Measurements from ENCODE around the gene GALNT17.

GALNT17 gene

DNA sequence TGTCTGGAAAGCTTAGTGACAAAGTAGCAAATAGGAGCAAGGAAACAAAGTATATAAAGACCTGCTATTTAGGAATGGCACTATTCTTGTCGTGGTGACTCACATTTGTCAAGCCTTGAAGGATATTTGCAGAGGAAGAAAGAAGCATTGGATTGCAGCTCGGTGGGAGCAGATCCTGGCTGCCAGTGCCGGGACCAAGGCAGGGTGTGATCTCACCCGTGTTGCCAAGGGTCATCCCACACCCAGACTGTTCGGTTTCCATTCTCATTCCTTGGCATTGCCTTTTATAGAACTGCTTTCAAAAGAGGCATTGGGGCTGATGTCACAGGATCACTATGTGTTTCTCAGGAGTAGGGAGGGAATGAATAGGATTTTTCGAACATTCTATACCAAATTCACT, 176.2 kb downstream of the GALNT17 start:
- TF ChIP-seq POLR2AphosphoS5 (IDR thresholded peaks at IDR 0.05; ENCODE audit: low read depth, low read length), result no peak
- TF ChIP-seq, protein P1, sequence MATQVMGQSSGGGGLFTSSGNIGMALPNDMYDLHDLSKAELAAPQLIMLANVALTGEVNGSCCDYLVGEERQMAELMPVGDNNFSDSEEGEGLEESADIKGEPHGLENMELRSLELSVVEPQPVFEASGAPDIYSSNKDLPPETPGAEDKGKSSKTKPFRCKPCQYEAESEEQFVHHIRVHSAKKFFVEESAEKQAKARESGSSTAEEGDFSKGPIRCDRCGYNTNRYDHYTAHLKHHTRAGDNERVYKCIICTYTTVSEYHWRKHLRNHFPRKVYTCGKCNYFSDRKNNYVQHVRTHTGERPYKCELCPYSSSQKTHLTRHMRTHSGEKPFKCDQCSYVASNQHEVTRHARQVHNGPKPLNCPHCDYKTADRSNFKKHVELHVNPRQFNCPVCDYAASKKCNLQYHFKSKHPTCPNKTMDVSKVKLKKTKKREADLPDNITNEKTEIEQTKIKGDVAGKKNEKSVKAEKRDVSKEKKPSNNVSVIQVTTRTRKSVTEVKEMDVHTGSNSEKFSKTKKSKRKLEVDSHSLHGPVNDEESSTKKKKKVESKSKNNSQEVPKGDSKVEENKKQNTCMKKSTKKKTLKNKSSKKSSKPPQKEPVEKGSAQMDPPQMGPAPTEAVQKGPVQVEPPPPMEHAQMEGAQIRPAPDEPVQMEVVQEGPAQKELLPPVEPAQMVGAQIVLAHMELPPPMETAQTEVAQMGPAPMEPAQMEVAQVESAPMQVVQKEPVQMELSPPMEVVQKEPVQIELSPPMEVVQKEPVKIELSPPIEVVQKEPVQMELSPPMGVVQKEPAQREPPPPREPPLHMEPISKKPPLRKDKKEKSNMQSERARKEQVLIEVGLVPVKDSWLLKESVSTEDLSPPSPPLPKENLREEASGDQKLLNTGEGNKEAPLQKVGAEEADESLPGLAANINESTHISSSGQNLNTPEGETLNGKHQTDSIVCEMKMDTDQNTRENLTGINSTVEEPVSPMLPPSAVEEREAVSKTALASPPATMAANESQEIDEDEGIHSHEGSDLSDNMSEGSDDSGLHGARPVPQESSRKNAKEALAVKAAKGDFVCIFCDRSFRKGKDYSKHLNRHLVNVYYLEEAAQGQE (IDR thresholded peaks at IDR 0.05; ENCODE audit: insufficient read depth in 1 of 2, low read depth in 2 of 2, low read length in 2 of 2), result no peak
- TF ChIP-seq SIN3A (IDR thresholded peaks at IDR 0.05; ENCODE audit: borderline replicate concordance, insufficient read depth, low read length), result no peak

DNA sequence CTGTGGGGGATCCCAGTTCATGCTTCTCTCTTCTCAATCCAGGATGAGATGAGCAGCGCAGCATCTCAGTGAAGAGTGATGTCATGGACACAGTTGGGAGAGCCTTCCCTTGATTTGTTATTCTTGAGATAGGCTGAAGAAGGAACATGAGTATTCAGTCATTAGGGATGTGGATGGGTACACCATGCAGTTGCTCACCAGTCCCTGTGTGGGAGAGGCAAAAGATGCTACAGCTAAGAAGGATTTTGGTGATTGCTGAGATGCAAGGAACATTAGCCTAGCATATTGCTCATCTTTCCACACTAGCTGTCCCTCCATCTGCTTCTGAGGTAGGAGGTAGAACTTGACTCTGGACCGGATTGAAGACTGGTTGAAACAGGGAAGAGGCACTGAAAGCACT, 179.6 kb downstream of the GALNT17 start:
- TF ChIP-seq SIN3A (IDR thresholded peaks at IDR 0.05; ENCODE audit: borderline replicate concordance, insufficient read depth, low read length) (no peak), POLR2AphosphoS5 (IDR thresholded peaks at IDR 0.05; ENCODE audit: low read depth, low read length) (no peak), FOXP2 (optimal IDR thresholded peaks at IDR 0.05; ENCODE audit: borderline replicate concordance, extremely low read depth, extremely low read length, insufficient read depth) (no peak), TAF1 (IDR thresholded peaks at IDR 0.05; ENCODE audit: borderline replicate concordance, insufficient read depth, low read length) (no peak)
- TF ChIP-seq, protein P1 (IDR thresholded peaks at IDR 0.05; ENCODE audit: insufficient read depth in 1 of 2, low read depth in 2 of 2, low read length in 2 of 2), result no peak

DNA sequence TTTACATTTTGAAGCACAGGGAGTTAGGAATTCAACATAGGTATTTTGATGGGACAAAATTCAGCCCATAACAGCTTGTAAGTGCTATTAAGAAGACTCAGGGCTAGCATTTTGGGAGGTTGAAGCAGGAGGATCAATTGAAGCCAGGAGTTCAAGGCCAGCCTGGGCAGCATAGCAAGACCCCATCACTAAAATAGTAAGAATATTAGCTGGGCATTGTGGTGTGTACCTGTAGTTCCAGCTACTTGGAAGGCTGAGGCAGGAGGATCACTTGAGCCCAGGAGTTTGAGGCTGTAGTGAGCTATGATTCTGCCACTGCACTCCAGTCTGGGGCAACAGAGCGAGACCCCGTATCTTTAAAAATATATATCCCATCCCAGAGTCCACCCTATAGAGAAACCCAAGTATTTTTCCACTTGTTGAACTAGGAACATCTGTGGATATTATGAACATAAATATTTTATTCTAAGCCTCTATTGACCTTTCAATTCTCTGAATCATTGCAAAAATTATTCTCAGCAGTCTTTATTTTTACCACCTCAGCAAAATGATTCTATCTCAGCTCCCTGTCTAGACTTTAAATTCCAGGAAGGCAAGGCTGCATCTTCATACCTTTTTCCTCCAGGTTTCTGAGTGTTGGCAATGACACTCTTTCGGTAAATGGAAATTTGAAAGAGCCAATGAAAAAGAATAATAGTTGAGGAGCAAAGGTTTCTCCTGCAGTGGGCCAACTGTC, 181.0 kb downstream of the GALNT17 start:
- TF ChIP-seq POLR2AphosphoS5 (IDR thresholded peaks at IDR 0.05; ENCODE audit: low read depth, low read length), result no peak
- TF ChIP-seq, protein P1 (IDR thresholded peaks at IDR 0.05; ENCODE audit: insufficient read depth in 1 of 2, low read depth in 2 of 2, low read length in 2 of 2), result no peak
- no peak for TF ChIP-seq TAF1 (IDR thresholded peaks at IDR 0.05; ENCODE audit: borderline replicate concordance, insufficient read depth, low read length)
- TF ChIP-seq SIN3A (IDR thresholded peaks at IDR 0.05; ENCODE audit: borderline replicate concordance, insufficient read depth, low read length), result no peak
- no peak for TF ChIP-seq FOXP2 (optimal IDR thresholded peaks at IDR 0.05; ENCODE audit: borderline replicate concordance, extremely low read depth, extremely low read length, insufficient read depth)

DNA sequence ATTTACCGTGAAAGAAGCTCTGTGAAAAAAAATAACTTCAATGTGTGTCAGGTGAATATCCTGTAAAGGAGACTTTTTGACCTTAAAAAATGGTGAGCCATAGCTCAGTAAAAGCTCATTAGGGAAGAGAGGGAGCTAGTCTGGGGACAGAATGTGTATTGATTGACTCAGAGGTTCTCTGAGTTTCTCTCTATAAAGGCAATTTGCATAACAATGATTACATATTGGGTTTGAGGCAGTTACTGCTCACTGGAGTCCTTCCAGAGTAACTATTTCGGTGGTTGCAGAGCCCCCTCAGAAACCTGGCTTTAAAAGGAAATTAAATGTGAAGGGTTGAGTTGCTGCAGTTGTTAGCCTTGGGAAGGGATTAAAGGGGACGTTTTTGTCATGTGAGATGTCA, 181.6 kb downstream of the GALNT17 start:
- no peak for TF ChIP-seq FOXP2 (optimal IDR thresholded peaks at IDR 0.05; ENCODE audit: borderline replicate concordance, extremely low read depth, extremely low read length, insufficient read depth)
- no peak for TF ChIP-seq TAF1 (IDR thresholded peaks at IDR 0.05; ENCODE audit: borderline replicate concordance, insufficient read depth, low read length)
- TF ChIP-seq, protein P1 (IDR thresholded peaks at IDR 0.05; ENCODE audit: insufficient read depth in 1 of 2, low read depth in 2 of 2, low read length in 2 of 2), result no peak
- TF ChIP-seq POLR2AphosphoS5 (IDR thresholded peaks at IDR 0.05; ENCODE audit: low read depth, low read length), result no peak
- TF ChIP-seq SIN3A (IDR thresholded peaks at IDR 0.05; ENCODE audit: borderline replicate concordance, insufficient read depth, low read length), result no peak
